Transverse colon (tissue), 4 donors: ENCODE measurements around the gene HIF1A. TPM values are rescaled to one million over a fixed set of nuclear protein-coding genes. Genes with fewer than 3 reads are reported as not detected.

Experiments
- DNase-seq: peaks from one replicate; pipeline ENCODE4 v3.0.0-alpha.2; 2019
- H3K27ac ChIP-seq, 4 donors: fragments of 200-600 bp; sonication (generic); 2 replicates each; pipeline ENCODE4 v1.5.1; 2016 to 2018; ENCODE audit warnings: inconsistent platforms in 4 of 4
- H3K27me3 ChIP-seq: fragments of 200-600 bp; sonication (generic); 2 replicates; pipeline ENCODE4 v1.5.1; 2017; ENCODE audit warnings: inconsistent platforms
- H3K36me3 ChIP-seq, 4 donors: fragments of 200-600 bp; sonication (generic); 2 replicates each; pipeline ENCODE4 v1.5.1; 2017 to 2019; ENCODE audit warnings: inconsistent platforms in 4 of 4
- H3K4me1 ChIP-seq, 4 donors: fragments of 200-600 bp; sonication (generic); 2 replicates each; pipeline ENCODE4 v1.5.1; 2017 to 2020; ENCODE audit warnings: inconsistent platforms in 4 of 4
- H3K4me3 ChIP-seq, 4 donors: fragments of 200-600 bp; sonication (generic); 1 replicate in 1 of 4; 2 replicates in 3 of 4; pipeline versions ENCODE4 v1.5.1 to v1.6.1; 2017 to 2019; ENCODE audit warnings: inconsistent platforms in 4 of 4
- H3K9me3 ChIP-seq, 2 donors: fragments of 200-600 bp; sonication (generic); 2 replicates each; pipeline ENCODE4 v1.5.1; 2017 to 2019; ENCODE audit warnings: inconsistent platforms in 2 of 2
- EP300 ChIP-seq: sonication (generic); formaldehyde crosslinking; IDR thresholded peaks from one replicate; pipeline ENCODE4 v1.6.1; 2017; ENCODE audit warnings: antibody characterized with exemption, low read depth
- POLR2A ChIP-seq: fragments of 450-650 bp; IDR thresholded peaks from one replicate; pipeline ENCODE4 v1.6.1; 2016; ENCODE audit warnings: antibody characterized with exemption, mild to moderate bottlenecking, moderate library complexity
- POLR2AphosphoS5 ChIP-seq, 3 donors: sonication (generic); formaldehyde crosslinking; IDR thresholded peaks; one replicate each; pipeline ENCODE4 v1.6.1; 2016; ENCODE audit warnings: antibody characterized with exemption in 3 of 3
- WGBS, 2 donors: methylation state at CpG; one replicate each; pipeline ENCODE4 v1.1.5; 2018; ENCODE audit warnings: low coverage in 1 of 2; 5-methylcytosine and 5-hydroxymethylcytosine counted together
- in situ Hi-C, 4 donors: fragments of 200-750 bp; cut with MboI; loops; one replicate each; pipeline versions ENCODE4 v1.15.0 to v1.15.1; 2017; ENCODE audit warnings: low sequenced_read_pairs in 3 of 4, low pct_ligation_motif_present in 1 of 4, low pct_unique_long_range_greater_than_20kb in 1 of 4
- intact Hi-C: fragments of 100-400 bp; cut with DNase I; formaldehyde crosslinking; loops from one replicate; pipeline ENCODE4 v1.15.1; 2023; ENCODE audit warnings: low total_unique reads
- total RNA-seq, 4 donors: library from RNA; depleted of rRNA; stranded (reverse); fragments of >200 nt; gene quantifications; one replicate each; pipeline ENCODE4 v1.1.0, GENCODE V29; 2016
- TF ChIP-seq, protein P1 (sequence below), 5 experiments: fragments of 200-600 bp in 3 of 5; fragments of 450-650 bp in 2 of 5; sonication (generic) in 3 of 5; IDR thresholded peaks; 1 replicate in 2 of 5; 2 replicates in 3 of 5; pipeline ENCODE4 v1.5.1; 2016 to 2017; ENCODE audit warnings: antibody characterized with exemption in 5 of 5, inconsistent platforms in 3 of 5, mild to moderate bottlenecking in 2 of 5, moderate library complexity in 1 of 5

HIF1A gene
- total RNA-seq, 4 donors from 2014 or later, result 27.9 to 103 (median 76.1) TPM

DNA sequence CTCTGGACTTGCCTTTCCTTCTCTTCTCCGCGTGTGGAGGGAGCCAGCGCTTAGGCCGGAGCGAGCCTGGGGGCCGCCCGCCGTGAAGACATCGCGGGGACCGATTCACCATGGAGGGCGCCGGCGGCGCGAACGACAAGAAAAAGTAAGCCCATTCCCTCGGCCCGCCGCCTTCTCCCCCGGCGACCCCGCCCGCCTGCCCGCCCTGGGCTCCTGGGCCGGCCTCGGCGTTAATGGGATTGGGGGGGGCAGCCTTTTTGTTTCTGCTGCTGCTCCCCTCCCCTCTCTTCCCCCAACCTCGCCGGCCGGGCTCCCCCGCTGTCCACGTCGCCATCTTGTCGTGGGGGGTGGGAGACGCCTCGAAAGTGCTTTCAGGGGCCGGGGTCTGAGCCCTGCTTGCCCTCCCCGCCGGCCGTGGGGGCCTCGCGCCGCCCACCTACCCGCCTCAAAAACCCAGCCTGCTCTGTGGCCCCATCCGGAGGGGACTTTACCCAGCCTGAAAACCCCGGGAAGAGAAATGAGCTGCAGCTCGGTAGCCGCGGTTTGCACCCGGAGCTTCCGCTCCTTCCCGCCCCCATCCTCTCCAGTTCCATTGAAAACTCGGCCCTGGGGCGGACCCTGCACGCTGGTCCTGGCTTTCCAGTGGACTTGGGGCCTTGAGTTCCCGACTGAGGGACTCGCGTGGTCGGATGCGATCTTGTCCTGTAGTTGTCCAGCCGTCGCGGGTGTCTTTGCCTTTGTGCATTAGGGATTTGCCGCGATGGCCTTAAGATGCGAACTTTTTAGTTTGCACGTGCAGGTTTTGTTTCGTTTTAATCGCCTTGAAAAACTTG lies 598 bp downstream of the HIF1A start:
- 0 to 1% methylated on average over 6 to 59 of the region's 70 CpGs for WGBS, 2 donors
- no peaks in the 10 kb centered on the region for H3K36me3 ChIP-seq
- no peaks in the 10 kb centered on the region for H3K9me3 ChIP-seq
- peak overlapping the region; percentile 98 to 99 (median 98) for H3K27ac ChIP-seq
- intact Hi-C loops (loop anchor here (10.0 kb wide), 1 partner anchor 69 kb away; the partner anchor contains the start of gene SNAPC1), in situ Hi-C loops (no loop called here)
- TF ChIP-seq, protein P1, sequence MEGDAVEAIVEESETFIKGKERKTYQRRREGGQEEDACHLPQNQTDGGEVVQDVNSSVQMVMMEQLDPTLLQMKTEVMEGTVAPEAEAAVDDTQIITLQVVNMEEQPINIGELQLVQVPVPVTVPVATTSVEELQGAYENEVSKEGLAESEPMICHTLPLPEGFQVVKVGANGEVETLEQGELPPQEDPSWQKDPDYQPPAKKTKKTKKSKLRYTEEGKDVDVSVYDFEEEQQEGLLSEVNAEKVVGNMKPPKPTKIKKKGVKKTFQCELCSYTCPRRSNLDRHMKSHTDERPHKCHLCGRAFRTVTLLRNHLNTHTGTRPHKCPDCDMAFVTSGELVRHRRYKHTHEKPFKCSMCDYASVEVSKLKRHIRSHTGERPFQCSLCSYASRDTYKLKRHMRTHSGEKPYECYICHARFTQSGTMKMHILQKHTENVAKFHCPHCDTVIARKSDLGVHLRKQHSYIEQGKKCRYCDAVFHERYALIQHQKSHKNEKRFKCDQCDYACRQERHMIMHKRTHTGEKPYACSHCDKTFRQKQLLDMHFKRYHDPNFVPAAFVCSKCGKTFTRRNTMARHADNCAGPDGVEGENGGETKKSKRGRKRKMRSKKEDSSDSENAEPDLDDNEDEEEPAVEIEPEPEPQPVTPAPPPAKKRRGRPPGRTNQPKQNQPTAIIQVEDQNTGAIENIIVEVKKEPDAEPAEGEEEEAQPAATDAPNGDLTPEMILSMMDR (IDR thresholded peaks at IDR 0.05), result no peak
- TF ChIP-seq EP300 (no peak), POLR2AphosphoS5 (IDR thresholded peaks at IDR 0.05) (peak in 2 of 3 donors; percentile 31 to 35), POLR2A (peak; percentile 4)
- peak; percentile 58 for DNase-seq
- H3K27me3 ChIP-seq, result no peaks in the 10 kb centered on the region
- peaks cover 0 to 49% (median 30%) of the 10 kb centered on the region in 4 donors for H3K4me1 ChIP-seq
- peak overlapping the region; percentile 93 to 99 (median 96) for H3K4me3 ChIP-seq

DNA sequence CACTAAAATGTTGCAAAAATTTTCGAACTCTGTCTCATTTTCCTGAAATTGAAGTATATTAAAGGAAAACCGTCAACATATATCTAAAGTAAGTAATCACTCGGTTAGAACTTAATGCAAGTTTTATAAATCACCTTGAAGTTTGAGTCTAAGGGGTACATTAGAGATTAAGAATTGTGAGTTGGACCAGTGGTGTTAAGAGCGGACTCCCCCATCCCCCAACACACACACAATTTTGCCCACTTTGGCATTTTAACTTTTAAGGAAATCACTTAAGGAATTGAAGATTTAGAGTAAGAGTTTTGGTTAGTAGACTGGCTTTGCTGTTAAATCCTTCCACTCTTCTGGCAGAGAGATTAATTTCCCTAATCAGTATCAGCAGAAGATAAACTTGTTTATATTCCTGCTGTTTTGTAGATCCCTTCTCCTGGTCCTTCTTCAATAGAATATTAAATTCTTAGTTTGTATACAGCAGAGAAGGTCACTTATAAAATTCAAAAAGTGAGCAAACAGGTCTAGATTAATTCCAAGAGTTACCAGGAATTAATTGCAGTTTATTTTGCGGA lies 1.5 kb downstream of the HIF1A start:
- H3K27ac ChIP-seq, result peak overlapping the region; percentile 98 to 99 (median 98)
- peak overlapping the region; percentile 93 to 99 (median 96) for H3K4me3 ChIP-seq
- in situ Hi-C loops, result no loop called here
- no peaks in the 10 kb centered on the region for H3K27me3 ChIP-seq
- no peak for DNase-seq
- TF ChIP-seq, protein P1 (IDR thresholded peaks at IDR 0.05), result no peak
- TF ChIP-seq POLR2AphosphoS5 (IDR thresholded peaks at IDR 0.05) (no peak), POLR2A (no peak), EP300 (no peak)
- intact Hi-C loops, result loop anchor here (10.0 kb wide), 1 partner anchor 68 kb away; the partner anchor contains the start of gene SNAPC1
- peaks cover 0 to 55% (median 34%) of the 10 kb centered on the region in 4 donors for H3K4me1 ChIP-seq
- no peaks in the 10 kb centered on the region for H3K36me3 ChIP-seq
- 7 to 20% methylated on average over 5 of the region's 5 CpGs for WGBS, 2 donors
- no peaks in the 10 kb centered on the region for H3K9me3 ChIP-seq

DNA sequence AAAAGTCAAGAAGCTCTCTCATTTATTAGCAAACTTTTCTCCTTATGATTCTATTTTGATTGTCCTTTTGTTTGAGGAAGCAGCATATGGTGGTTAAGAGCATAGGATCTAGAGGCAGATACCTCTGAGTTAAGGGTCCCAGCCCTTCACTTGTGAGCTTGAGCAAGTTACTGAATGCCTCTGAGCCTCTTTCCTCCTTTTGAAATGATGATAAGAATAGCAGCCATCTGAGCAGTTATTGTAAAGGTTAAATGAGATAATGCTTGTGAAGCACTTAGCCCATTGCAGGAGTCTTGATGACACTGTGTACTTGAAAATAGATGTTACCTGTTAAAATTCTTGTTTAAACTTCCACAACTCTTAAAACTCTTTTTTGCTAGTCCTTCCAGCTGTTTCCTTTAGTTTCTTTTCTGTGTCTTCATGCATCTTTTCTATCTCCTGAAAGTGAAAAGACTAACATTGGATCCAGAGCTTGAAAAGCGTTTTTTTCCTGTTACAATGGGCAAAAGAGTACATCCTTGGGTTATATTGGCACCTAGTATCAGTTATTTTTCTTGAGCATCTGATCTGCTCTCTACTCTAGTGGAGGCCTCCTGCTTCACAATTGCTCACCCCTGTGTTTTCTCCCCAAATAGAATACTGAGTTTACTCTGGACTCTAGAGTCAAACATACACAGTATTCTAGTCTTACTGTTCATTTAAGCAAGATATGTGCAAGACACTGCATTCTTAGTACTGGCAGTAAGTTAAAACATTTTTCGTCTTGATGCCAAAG lies 3.1 kb downstream of the HIF1A start:
- H3K27ac ChIP-seq, result peak overlapping the region; percentile 14 to 99 (median 98)
- 44 to 58% methylated on average over 2 of the region's 2 CpGs for WGBS, 2 donors
- no peaks in the 10 kb centered on the region for H3K9me3 ChIP-seq
- no peaks in the 10 kb centered on the region for H3K36me3 ChIP-seq
- TF ChIP-seq, protein P1 (IDR thresholded peaks at IDR 0.05), result no peak
- TF ChIP-seq POLR2A, result no peak
- no peak for TF ChIP-seq EP300
- TF ChIP-seq POLR2AphosphoS5 (IDR thresholded peaks at IDR 0.05), result no peak
- H3K4me1 ChIP-seq, result peaks cover 0 to 66% (median 38%) of the 10 kb centered on the region in 4 donors
- H3K27me3 ChIP-seq, result no peaks in the 10 kb centered on the region
- no peak for DNase-seq
- peak overlapping the region in 2 of 4 donors; percentile 93 to 98 for H3K4me3 ChIP-seq
- intact Hi-C loops, result loop anchor here (10.0 kb wide), 1 partner anchor 66 kb away; the partner anchor contains the start of gene SNAPC1
- in situ Hi-C loops, result no loop called here
